DMS53 treated with DMSO at 0.1 percent for 48 hours (cell line): ENCODE measurements around the gene DHRS1.

ENCODE experiments used
- DNase-seq: peaks from one replicate; lab custom pipeline; 2025; ENCODE audit not compliant: unreplicated experiment; lab: John Stamatoyannopoulos, UW

Gene DHRS1

GRCh38 chr14:24285351-24285750 is 14.2 kb downstream of the DHRS1 start:
- DNase-seq = no peak

GRCh38 chr14:24284501-24285035 is 15.0 kb downstream of the DHRS1 start:
- no peak for DNase-seq

- no peak for DNase-seq
Measured at GRCh38 chr14:24283796-24284460, 15.7 kb downstream of the DHRS1 start.

- no peak for DNase-seq
Measured at GRCh38 chr14:24282736-24283135, 16.8 kb downstream of the DHRS1 start.

- no peak for DNase-seq
Measured at GRCh38 chr14:24281636-24282035, 17.9 kb downstream of the DHRS1 start.

- DNase-seq = no peak
Measured at GRCh38 chr14:24280797-24281460, 18.7 kb downstream of the DHRS1 start.

- no peak for DNase-seq
Measured at GRCh38 chr14:24279301-24280186, 20.0 kb downstream of the DHRS1 start.

GRCh38 chr14:24278424-24278823 is 21.2 kb downstream of the DHRS1 start:
- DNase-seq = no peak

- no peak for DNase-seq
Measured at GRCh38 chr14:24277606-24278321, 21.8 kb downstream of the DHRS1 start.

GRCh38 chr14:24277071-24277470 is 22.5 kb downstream of the DHRS1 start:
- DNase-seq = no peak

GRCh38 chr14:24274101-24274543 is 25.5 kb downstream of the DHRS1 start:
- DNase-seq = no peak

- DNase-seq = no peak
Measured at GRCh38 chr14:24273422-24273998, 26.1 kb downstream of the DHRS1 start.

GRCh38 chr14:24272467-24272866 is 27.1 kb downstream of the DHRS1 start:
- no peak for DNase-seq

- DNase-seq = no peak
Measured at GRCh38 chr14:24271834-24272263, 27.7 kb downstream of the DHRS1 start.

GRCh38 chr14:24271134-24271833 is 28.3 kb downstream of the DHRS1 start, which contains the start of gene RABGGTA:
Gene RABGGTA (minus strand): TSS chr14:24271597. CDS start chr14:24271115, 482 bp downstream.
- DNase-seq = peak; percentile 73

- no peak for DNase-seq
Measured at GRCh38 chr14:24270537-24271133, 28.9 kb downstream of the DHRS1 start.

GRCh38 chr14:24269910-24270536 is 29.6 kb downstream of the DHRS1 start:
- DNase-seq = no peak

- DNase-seq = no peak
Measured at GRCh38 chr14:24269368-24269767, 30.2 kb downstream of the DHRS1 start.

GRCh38 chr14:24268225-24268624 is 31.4 kb downstream of the DHRS1 start:
- no peak for DNase-seq
